Fibroblast of pulmonary artery (primary cell): Measurements from ENCODE around the gene COMMD9.

Experiments
- DNase-seq: peaks from one replicate; pipeline ENCODE4 v3.0.0-alpha.2; 2010; ENCODE audit warnings: low read depth
- H3K4me3 ChIP-seq: replicated peaks from 2 replicates; pipeline ENCODE4 v1.5.1; 2011; ENCODE audit warnings: low read depth, mild to moderate bottlenecking, control low read depth, low read length, moderate library complexity
- CTCF ChIP-seq: IDR thresholded peaks from 2 replicates; pipeline ENCODE4 v1.5.1; 2011; ENCODE audit warnings: mild to moderate bottlenecking, control low read depth, low read length, inconsistent platforms; ENCODE audit errors: missing control alignments

The COMMD9 gene

GRCh38 chr11:36265793-36266628 is 23.2 kb downstream of the COMMD9 start:
- peak; percentile 60 for DNase-seq
- no peak overlapping the region for H3K4me3 ChIP-seq
- TF ChIP-seq CTCF, result peak; percentile 88

GRCh38 chr11:36264973-36265344 is 24.3 kb downstream of the COMMD9 start:
- H3K4me3 ChIP-seq, result no peak overlapping the region
- no peak for TF ChIP-seq CTCF
- no peak for DNase-seq

- no peak for DNase-seq
Observed at GRCh38 chr11:36264011-36264972, 24.9 kb downstream of the COMMD9 start.

GRCh38 chr11:36261094-36261493 is 28.1 kb downstream of the COMMD9 start:
- no peak for DNase-seq
- TF ChIP-seq CTCF, result no peak
- no peak overlapping the region for H3K4me3 ChIP-seq

More at GRCh38 chr11:36264011-36264972, 24.9 kb downstream of the COMMD9 start:
- no peak overlapping the region for H3K4me3 ChIP-seq
- TF ChIP-seq CTCF, result no peak

- DNase-seq, result peak; percentile 86
- TF ChIP-seq CTCF, result peak; percentile 75
- H3K4me3 ChIP-seq, result no peak overlapping the region
Observed at GRCh38 chr11:36258730-36259360, 30.4 kb downstream of the COMMD9 start.

GRCh38 chr11:36257351-36257750 is 31.9 kb downstream of the COMMD9 start:
- TF ChIP-seq CTCF, result no peak
- peak; percentile 42 for DNase-seq
- no peak overlapping the region for H3K4me3 ChIP-seq
